Right lung (tissue), 10 donors: ENCODE results near the gene OR5V1. TPM values are rescaled to one million over a fixed set of nuclear protein-coding genes. Genes with fewer than 3 reads are reported as not detected.
"Not testable (repeated sequence)": the region's sequence is repeated elsewhere in the genome, so short reads cannot be mapped to it uniquely, and the experiment has no call there.

Experiments used
- DNase-seq, 2 donors: peaks; one replicate each; pipeline ENCODE4 v3.0.0-alpha.2; 2013
- long read RNA-seq, 8 donors: transcript quantifications; one replicate each; lab custom pipeline, GENCODE V29; 2026
- polyA plus RNA-seq, 5 donors: library from polyadenylated mRNA; unstranded; fragments of 120-200 nt; gene quantifications; one replicate each; pipeline versions ENCODE4 v1.2.1 to v1.2.3, GENCODE V29; 2013; ENCODE audit warnings: inconsistent platforms in 1 of 5, low replicate concordance in 1 of 5; ENCODE audit not compliant: insufficient read length in 5 of 5, insufficient read depth in 1 of 5

OR5V1 gene
- not detected for polyA plus RNA-seq
- long read RNA-seq, donor 1 = 0 reads
- long read RNA-seq, donor 2 = 0 reads
- long read RNA-seq, donor 3 = 0 reads
- long read RNA-seq, donor 4 = 0 reads
- long read RNA-seq, donor 5 = 0 reads
- long read RNA-seq, donor 6 = 0 reads
- long read RNA-seq, donor 7 = 0 reads
- long read RNA-seq, donor 8 = 0 reads

DNA sequence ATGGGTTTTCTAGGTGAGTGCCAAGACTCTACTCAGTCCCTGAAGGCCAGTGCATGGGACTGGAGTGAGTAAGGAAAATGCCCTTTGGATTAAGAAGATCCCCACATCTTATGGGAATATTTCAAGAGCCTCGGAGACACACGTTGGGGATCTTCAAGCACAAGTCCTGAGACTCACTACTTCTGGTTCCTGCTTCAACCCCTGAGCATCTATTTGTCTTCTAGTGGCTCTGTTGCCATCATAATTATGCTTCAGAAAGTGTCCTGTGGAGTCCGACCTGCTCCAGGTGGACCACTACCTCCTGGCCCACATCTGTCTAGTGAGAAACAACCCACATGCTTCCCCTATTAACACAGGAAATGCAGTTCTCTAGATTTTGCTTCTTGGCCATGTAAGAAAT, at the start of gene OR5V1:
TSS of gene OR5V1 (minus strand) at position 101 of the 400 bp plus-strand sequence. CDS start 12,670 bp downstream, outside the sequence.
- DNase-seq = no peak

DNA sequence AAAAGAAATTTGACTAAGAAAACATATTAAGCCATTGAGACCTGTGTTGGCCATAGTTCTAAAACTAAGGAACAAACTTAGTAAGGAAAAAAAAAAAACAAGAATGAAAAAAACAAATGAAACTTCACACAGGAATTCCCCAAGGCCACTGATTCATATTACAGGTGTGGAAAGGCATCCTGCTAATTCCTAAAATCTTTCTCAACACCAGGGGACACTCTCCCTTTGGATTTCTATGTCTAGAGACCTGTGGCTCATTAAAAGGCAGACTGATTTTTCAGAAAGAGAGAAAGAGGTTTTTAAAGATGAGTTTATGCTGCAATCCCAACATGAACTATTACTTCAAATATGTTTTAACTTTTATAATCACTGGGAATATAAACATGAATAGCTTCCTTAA, 45.9 kb upstream of the OR5V1 start, which contains the start of gene OR12D1:
TSS of gene OR12D1 (plus strand) at position 341 of the 400 bp plus-strand sequence.
- no peak for DNase-seq

DNA sequence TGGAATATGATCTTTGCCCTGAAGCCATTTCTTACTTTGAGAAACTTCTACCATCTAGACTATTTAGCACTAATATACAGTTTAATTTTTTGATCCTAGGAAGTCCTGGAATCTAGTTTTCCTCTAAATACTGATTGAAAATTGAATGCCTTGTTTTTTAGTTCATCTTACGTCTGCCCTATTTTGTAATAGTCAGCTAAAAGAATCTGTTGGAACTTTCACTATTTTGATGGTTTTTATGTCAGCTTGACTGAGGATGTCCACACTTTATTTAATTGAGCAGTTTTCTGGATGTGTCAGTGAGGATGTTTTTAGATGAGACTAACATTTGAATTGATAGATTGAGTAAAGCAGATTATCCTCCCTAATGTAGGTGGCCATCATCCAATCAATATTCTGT, 35.1 kb upstream of the OR5V1 start:
- DNase-seq = no peak

DNA sequence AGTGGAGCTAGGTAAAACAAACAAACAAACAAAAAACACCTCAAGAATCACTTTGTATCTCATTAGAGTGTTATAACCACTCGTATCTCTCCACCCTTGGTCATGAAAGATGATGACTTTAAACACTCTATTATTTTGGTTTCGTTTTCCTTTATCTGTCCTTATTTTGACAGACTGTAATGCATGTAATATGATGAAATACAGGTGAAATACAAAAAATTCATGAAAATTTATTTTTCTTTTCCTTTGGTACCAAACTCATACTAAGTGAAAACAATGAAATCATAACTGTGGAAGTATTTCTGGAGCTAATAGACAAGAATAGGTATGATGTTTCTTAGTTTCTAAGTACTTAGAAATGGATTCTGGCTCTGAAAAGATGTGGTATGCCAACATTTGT, 30.9 kb upstream of the OR5V1 start:
- no peak for DNase-seq

DNA sequence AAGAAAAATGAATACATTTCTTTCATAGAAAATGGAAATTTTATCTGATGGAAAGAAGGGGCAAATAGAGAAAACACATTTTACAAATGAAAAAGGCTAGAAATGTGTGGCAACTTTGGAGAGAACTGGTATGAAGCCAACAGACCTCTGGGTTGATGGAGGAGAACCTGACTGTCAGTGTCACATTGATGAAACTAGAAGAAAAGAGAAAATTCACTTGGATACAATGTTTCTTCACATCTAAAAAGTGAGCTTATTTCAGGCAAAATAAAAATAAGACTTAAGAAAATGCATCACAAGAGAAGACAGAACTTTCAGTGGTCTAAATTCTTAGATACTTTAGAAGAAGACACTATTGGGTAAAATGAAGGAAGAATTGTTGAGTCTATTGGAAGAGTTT, 26.7 kb upstream of the OR5V1 start, which contains the start of gene OR12D2:
TSS of gene OR12D2 (plus strand) at position 301 of the 400 bp plus-strand sequence. CDS start 1,069 bp downstream, outside the sequence.
- DNase-seq = no peak

DNA sequence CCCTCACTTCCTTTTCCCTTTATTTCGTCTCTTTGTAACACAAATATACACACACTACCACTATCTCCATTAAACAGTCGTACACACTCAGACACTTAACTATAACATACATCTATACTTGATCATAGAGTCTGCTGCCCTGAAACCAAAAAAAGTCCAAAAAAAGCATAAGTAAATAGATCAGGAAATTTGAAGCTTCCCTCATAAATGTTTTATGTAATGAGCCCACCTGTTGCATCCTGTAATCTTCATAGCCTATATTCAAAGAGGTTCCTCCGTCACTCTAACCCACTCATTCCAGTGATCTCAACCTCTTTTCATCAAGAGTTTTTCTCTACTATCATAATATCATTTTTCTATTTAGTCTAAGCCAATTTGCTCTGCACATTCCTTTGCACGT, 19.9 kb upstream of the OR5V1 start:
- DNase-seq = no peak

DNA sequence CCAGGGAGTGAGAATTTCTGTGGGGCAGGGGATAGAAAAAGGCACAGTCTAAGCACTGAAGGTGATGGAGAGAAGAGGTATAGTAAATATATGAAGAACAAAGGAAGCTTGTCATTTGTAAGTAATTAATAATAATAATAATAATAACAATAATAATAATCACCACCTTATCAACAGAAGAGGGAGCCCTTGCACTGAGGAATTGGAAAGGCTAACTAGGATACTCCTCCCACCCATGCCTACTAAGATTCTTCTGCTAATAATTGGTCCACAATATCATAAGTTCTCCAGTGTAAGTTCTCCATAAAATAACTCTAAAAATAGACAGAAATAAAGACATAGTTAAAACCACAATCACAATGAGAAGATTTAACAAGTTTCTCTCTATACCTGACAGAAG, 7.3 kb upstream of the OR5V1 start:
- peak in 1 of 2 donors; percentile 0 for DNase-seq

DNA sequence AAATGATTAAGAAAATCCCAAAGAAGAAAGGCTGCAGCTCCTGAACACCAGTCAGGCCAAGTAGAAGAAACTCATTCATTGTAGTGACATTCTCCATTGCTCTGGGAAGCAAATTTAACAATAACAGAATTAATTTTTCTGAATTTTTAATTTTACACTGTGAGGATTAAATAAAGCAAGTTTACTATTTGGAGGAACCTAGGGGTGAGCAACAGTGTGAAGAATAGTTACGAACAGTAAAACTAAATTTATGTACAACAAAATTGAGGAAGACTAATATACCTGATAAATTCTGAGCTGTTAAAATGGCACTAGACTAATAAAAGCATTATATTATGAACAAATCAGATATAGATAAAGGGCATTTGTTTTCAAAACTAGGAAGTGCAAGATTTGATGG, 6.5 kb upstream of the OR5V1 start, which contains the start of gene OR12D3:
TSS of gene OR12D3 (minus strand) at position 101 of the 400 bp plus-strand sequence. CDS start at position 97, 4 bp downstream.
- DNase-seq = no peak

DNA sequence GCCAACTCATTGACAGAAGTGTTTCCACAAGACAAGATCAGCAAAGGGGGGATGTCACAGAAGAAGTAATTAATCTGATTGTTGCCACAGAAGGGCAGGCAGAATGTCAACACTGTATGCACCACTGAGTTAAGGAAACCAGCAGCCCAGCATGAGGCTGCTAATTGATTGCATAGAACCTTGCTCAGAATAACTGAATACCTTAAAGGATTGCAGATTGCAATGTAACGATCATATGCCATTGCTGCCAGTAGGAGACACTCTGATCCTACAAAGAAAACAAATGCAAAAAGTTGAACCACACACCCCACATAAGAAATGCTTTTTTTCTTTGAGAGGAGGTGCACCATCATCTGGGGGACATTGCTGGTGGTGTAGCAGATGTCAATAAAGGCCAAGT, 13.1 kb downstream of the OR5V1 start:
- no peak for DNase-seq

DNA sequence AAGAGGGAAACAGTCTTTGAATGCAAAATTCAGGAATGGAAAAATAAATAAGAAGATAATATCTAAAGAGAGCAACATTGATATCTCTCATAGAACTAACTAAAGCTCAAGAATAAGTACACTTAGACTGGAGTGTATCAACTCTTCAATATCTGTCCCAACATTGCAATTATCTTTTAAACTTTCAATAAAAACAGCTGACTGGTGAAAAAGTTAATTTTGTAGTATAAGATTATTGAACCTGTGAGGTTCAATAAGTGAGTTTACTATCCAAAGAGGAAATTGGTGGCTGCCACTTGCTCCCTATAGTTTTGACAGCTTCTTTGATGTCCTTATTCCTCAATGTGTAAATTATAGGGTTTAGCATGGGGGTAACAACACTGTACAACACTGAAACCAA, 13.7 kb downstream of the OR5V1 start:
- no peak for DNase-seq

DNA sequence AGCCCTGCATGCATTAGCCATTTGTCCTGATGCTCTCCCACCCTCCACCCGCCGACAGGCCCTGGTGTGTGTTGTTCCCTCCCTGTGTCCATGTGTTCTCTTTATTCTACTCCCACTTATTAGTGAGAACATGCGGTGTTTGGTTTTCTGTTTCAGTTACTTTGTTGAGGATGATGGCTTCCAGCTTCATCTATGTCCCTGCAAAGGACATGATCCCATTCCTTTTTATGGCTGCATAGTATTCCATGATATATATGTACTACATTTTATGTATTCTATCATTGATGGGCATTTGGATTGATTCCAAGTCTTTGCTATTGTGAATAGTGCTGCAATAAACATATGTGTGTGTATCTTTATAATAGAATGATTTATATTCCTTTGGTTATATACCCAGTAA, 19.3 kb downstream of the OR5V1 start:
- DNase-seq = not testable (repeated sequence)

DNA sequence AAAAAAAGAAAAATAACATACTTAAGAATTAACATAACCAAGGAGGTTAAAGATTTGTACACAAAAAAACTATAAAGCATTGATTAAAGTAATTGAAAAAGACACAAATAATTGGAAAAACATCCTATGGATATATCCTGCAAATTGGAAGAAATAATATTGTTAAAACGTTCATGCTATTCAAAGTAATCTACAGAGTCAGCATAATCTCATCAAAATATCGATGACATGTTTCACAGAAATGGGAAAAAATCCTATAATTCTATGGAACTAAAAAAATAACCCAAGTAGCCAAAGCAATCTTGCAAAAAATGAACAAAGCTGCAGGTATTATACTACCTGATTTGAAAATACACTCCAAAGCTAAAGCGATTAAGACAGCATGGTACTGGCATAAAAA, 23.3 kb downstream of the OR5V1 start:
- no peak for DNase-seq

DNA sequence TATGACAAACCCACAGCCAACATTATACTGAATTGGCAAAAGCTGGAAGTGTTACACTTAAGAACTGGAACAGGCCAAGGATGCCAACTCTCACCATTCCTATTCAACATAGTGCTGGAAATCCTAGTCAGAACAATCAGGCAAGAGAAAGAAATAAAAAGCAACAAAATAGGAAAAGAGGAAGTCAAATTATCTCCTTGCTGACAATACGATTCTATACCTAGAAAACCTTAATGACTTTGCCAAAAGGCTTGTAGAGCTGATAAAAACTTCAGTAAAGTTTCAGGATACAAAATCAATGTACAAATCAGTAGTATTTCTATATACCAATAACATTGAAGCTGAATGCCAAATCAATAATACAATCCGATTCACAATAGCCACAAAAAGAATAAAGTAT, 32.4 kb downstream of the OR5V1 start:
- no peak for DNase-seq

DNA sequence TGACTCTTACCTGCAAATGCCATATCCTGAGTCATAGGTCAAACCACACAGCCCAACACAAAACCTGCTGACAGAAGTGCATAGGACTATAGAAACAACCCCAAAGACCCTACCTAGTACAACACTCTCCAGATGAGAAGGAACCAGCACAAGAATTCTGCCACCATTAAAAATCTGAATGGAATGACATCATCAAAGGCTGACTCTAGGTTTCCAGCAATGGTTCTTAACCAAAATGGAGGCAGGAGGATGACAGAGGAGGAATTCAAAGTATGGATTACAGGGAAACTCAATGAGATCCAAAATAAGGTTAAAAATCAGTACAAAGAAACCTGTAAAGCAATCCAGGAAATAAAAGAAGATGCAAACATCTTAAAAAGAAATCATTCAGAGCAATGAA, 36.0 kb downstream of the OR5V1 start:
- DNase-seq = no peak

DNA sequence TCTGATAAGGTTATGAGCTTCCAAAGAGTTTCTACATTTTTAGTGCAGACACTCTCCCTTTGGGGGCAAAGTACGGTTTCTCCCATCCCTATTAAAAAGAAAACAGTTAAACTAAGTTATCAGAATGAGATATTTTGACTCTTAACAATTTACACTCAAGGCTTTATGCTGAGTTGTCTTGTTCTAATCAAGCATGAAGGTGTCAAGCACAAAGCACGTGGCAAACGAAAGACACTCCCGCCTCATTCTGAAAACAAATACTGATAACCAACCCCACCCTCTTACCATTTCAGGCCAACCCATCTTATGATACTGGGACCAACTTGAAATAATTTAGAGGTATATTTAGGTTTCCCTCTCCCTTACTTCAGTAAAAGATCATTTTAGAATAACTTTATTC, 42.9 kb downstream of the OR5V1 start:
- no peak for DNase-seq

DNA sequence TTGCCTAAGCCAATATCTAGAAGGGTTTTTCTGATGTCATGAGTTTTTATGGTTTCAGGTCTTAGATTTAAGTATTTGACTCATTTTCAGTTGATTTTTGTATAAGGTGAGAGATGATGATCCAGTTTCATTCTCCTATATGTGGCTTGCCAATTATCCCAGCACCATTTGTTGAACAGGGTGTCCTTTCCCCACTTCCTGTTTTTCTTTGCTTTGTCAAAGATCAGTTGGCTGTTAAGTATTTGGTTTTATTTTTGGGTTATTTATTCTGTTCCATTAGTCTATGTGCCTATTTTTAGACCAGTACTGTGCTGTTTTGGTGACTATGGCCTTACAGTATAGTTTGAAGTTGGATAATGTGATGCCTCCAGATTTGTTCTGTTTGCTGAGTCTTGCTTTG, 45.3 kb downstream of the OR5V1 start:
- DNase-seq = not testable (repeated sequence)

DNA sequence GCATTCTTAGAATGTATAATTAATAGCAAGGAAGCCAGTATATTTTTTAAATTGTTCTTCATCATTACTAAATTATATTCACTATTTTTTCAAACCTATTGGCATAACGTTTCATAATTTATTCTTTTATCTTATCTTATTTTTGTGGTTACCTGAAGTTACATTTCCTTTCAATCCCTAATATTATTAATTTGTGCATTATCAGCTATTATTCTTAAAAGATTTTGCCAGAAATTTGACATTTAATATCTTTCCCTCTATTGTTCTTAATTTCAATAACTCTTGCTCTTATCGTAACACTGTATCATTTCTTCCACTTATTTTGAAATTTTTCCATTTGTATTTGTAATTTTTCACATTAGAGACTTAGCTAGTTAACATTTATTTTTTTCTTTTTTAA, 48.7 kb downstream of the OR5V1 start:
- no peak for DNase-seq

Other genes with a start within 250 kb of the OR5V1 start
- not detected for gene OR2J2, start 198.0 kb downstream of the OR5V1 start, polyA plus RNA-seq
- under 1 TPM; 0.05 to 0.12 (median 0.07) TPM for gene OR14J1, start 67.2 kb downstream of the OR5V1 start, polyA plus RNA-seq
- gene OR12D3, start 6.4 kb upstream of the OR5V1 start, polyA plus RNA-seq = not detected
- not detected for gene OR12D2, start 26.8 kb upstream of the OR5V1 start, polyA plus RNA-seq
- not detected for gene OR12D1, start 46.1 kb upstream of the OR5V1 start, polyA plus RNA-seq
- gene OR10C1, start 70.4 kb upstream of the OR5V1 start, polyA plus RNA-seq = not detected
- not detected for gene OR11A1, start 88.2 kb upstream of the OR5V1 start, polyA plus RNA-seq
- gene OR2H1, start 88.3 kb upstream of the OR5V1 start, polyA plus RNA-seq = not detected
- gene MAS1L, start 119.1 kb upstream of the OR5V1 start, polyA plus RNA-seq = not detected
- 1 to 10 TPM in 3 of 5 donors, under 1 TPM in 2; 0.68 to 2.8 (median 1.6) TPM for gene UBD, start 190.9 kb upstream of the OR5V1 start, polyA plus RNA-seq
- under 1 TPM in 4 of 5 donors, not detected in 1; 0.07 to 0.20 (median 0.17) TPM for gene OR2H2, start 216.3 kb upstream of the OR5V1 start, polyA plus RNA-seq